Right cardiac atrium (tissue), 5 donors: ENCODE measurements around the gene IGDCC3. TPM values are rescaled to one million over a fixed set of nuclear protein-coding genes. Genes with fewer than 3 reads are reported as not detected.

Source experiments
- ATAC-seq, 2 donors: fragments of 200-7000 bp; cut with Tn5 transposase; one replicate each; pipeline versions ENCODE4 v1.8.0 to v1.9.1; 2020; ENCODE audit warnings: moderate library complexity in 2 of 2, mild to moderate bottlenecking in 1 of 2
- DNase-seq, 3 donors: peaks; one replicate each; pipeline ENCODE4 v3.0.0-alpha.2; 2020
- H3K27ac ChIP-seq: one replicate; pipeline ENCODE4 v1.5.1; 2013; ENCODE audit warnings: mild to moderate bottlenecking, low read length, control low read depth, moderate library complexity
- H3K27me3 ChIP-seq: one replicate; pipeline ENCODE4 v1.6.1; 2013; ENCODE audit not compliant: control insufficient read depth, insufficient read depth
- H3K4me1 ChIP-seq: one replicate; pipeline ENCODE4 v1.6.1; 2013; ENCODE audit warnings: low read length; ENCODE audit not compliant: control insufficient read depth, insufficient read depth
- H3K4me3 ChIP-seq: one replicate; pipeline ENCODE4 v1.5.1; 2013; ENCODE audit warnings: low read length, control low read depth
- H3K9me3 ChIP-seq: one replicate; pipeline ENCODE4 v1.6.1; 2013; ENCODE audit warnings: low read length; ENCODE audit not compliant: control insufficient read depth
- WGBS: extraction: QIAGEN DNeasy Blood & Tissue Kit; methylation state at CpG from one replicate; pipeline ENCODE4 v1.1.7; 2013; 5-methylcytosine and 5-hydroxymethylcytosine counted together
- intact Hi-C, 4 donors: fragments of 100-400 bp; cut with DNase I; formaldehyde crosslinking; loops; one replicate each; pipeline versions ENCODE4 v1.11.0 to v1.14.0; 2022 to 2023
- polyA plus RNA-seq: library from polyadenylated mRNA; stranded (reverse); fragments of 200-250 nt; gene quantifications from one replicate; pipeline ENCODE4 v1.2.3, GENCODE V29; 2013
- total RNA-seq, 4 donors: library from RNA; stranded (reverse); fragmentation: NEBNext Ultra II Directional; extraction: Animal tissue kit (Norgen Biotek cat#: 25700); gene quantifications; one replicate each; pipeline ENCODE4 v1.2.1, GENCODE V29; 2021
- donor health status: healthy with polysubstance abuse.
- donor health status: DM: no; HTN: yes; CAD: no.
- donor health status: DM: no; HTN: no; CAD: no.
- donor health status: DM: no; HTN: yes; CAD: no; lungs with severe emphysema.
- donor health status: DM: yes; HTN: yes; CAD: no.

IGDCC3 gene
- total and polyA plus RNA-seq, 5 donors: 0.09 to 0.14 (median 0.09) TPM; not detected in 2

DNA sequence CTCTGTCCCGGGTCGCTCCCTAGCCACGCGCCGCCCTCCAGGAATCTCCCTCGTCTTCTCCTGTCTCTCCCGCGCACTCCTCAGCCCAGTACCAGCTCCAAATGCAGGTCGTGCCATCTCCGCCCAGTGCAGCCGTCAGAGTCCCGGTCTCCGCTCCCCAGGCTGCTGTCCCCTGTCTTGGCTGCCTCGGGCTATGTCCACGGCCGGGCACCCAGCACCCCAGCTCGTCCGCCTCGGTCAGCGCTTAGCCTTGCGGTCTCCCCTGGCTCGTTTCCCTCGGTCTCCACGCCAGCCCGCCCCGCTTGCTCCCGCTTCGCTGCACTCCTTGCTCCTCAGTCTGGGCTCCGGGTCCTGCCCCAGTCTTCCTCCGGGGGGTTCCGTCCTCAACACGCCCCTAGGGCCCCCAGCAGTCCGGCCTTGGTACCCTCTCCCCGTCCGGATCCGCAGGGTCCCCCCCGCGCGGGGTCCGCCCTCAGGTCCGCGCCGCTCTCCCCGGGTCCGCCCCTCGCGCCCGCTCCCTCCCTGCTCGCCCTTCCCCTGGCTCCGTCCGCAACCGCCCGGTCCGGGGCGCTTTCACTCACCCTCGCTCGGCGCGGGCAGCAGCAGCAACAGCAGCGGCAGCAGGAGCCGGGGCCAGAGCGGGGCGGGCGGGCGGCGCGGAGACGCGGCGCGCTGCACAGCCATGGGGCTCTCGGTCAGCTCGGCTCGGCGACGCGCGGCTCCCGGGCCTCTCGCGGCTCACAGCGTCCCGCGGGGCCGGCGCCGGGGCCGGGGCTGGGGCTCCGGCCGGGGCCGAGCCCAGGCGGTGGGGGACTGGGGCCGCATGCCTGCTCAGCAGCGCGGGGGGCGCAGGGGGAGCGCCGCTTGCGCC is 462 bp downstream of the IGDCC3 start:
- ATAC-seq (peak; percentile 61), DNase-seq (peak in 2 of 3 donors; percentile 59 to 68)
- Histone ChIP-seq H3K4me1 (peaks cover 6% of the 10 kb centered on the region), H3K27me3 (no peaks in the 10 kb centered on the region), H3K4me3 (peak overlapping the region; percentile 81), H3K27ac (no peak overlapping the region), H3K9me3 (no peaks in the 10 kb centered on the region)
- intact Hi-C loops: no loop called here
- WGBS: under 1% methylated on average over 99 of the region's 99 CpGs

DNA sequence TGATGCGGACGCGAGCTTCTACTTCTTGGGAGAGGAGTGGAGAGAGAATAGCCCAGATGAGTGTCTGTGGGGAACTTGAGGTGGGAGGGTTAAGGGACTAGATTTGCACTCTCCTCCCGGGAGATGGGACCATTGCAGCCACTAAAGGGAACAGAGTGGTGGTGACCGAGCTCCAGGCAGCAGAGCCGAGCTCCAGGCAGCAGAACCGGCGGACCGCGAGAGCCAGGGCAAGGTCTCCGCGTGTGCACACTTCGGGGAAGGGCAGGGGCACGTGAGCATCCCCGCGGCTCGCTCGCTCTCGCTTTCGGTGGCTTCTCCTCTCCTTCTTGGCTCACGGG is 1.1 kb downstream of the IGDCC3 start:
- 2% methylated on average over 21 of the region's 21 CpGs for WGBS
- intact Hi-C loops: no loop called here
- Histone ChIP-seq H3K4me1 (peaks cover 6% of the 10 kb centered on the region), H3K9me3 (no peaks in the 10 kb centered on the region), H3K4me3 (peak overlapping the region; percentile 81), H3K27me3 (no peaks in the 10 kb centered on the region), H3K27ac (no peak overlapping the region)
- peak; percentile 23 to 42 for ATAC-seq
- no peak for DNase-seq

DNA sequence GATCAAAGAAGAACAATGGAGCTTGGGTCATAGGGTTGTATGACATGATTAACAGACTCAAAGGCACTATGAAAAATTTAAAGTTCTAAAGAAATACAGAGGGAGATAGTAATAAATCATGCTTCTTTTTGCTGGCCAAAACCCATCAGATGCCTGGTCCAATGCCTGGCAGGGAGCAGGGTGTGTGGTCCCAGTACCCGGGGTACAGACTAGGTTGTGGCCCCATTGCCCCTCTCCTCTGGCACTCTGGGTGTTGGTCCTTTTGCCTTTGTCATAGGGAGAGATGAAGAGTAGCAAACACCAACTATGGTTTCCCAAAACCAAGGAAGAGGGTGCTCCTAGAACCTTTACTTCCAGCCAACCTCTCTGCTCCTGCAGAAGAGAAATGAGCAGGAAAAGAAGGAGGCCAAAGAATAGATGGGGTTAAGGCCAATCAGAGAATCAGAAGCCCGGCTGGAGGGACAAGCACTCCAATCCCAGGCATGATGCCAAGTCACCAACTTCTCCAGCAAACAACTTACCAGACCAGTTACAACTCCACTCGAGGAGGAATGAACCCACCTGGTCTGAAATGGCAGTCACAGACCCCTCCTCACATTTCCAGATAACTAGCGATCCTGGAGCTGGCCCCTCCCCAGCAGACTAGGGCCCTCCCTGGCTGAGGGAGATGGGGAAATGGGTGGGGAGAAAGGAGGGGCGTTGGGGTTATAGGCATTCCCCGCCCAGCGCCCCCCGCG is 1.8 kb downstream of the IGDCC3 start:
- no peak for ATAC-seq

DNA sequence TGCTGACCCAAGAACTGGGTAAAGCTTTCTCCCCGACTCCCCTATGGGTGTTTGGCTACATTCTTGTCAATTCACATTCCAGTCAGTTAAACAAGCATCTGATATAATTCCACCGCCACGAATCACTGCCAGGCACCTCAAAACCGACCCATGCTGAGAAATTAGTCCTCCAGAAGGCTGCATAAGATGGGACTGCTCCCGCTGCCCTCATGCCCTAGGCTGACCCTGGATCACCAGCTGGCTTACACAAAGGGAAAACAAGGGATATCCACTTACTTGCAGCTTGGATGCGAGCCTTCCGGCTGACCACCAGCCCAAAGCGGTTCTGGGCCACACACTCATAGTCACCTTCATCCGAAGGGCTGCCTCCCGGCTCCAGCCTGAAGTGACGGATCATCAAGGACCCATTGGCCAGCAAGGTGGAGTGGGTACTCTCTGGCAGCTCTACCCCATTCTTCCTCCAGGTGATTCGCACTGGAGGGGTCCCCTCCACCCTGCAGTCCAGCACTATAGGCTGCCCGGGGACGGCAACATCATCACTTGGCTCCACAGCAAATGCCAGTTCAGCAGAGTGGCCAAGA is 2.9 kb downstream of the IGDCC3 start:
- H3K4me3 ChIP-seq: no peak overlapping the region
- 95% methylated on average over 14 of the region's 14 CpGs for WGBS
- peaks cover 6% of the 10 kb centered on the region for H3K4me1 ChIP-seq
- H3K9me3 ChIP-seq: no peaks in the 10 kb centered on the region
- ATAC-seq (no peak), DNase-seq (no peak)
- intact Hi-C loops: no loop called here
- H3K27ac ChIP-seq: no peak overlapping the region
- no peaks in the 10 kb centered on the region for H3K27me3 ChIP-seq

More for the DNA sequence above, 1.8 kb downstream of the IGDCC3 start:
- Histone ChIP-seq H3K27ac (no peak overlapping the region), H3K4me3 (no peak overlapping the region), H3K9me3 (no peaks in the 10 kb centered on the region), H3K27me3 (no peaks in the 10 kb centered on the region), H3K4me1 (peaks cover 6% of the 10 kb centered on the region)
- intact Hi-C loops: no loop called here
- DNase-seq: no peak
- WGBS: 18% methylated on average over 9 of the region's 9 CpGs

DNA sequence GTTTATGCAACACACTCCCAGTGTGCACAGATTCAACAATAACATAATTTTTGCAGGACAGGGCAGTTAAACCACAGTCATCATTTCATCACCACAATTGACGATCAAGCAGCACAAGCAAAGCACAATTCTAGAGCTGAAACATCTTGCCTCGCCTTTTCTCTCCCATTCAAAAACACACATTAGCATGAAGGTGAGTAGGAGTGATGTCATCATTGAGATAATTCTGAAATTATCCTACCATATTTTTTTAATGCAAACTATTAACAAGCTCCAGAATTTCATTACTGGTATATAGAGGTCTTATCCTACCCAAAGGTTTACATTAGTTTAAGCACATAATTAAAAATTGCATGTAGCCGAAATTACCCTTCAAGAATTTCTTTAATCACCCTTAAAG is 3.5 kb downstream of the IGDCC3 start:
- H3K4me3 ChIP-seq: no peak overlapping the region
- 93% methylated on average over 3 of the region's 3 CpGs for WGBS
- DNase-seq: no peak
- no peaks in the 10 kb centered on the region for H3K27me3 ChIP-seq
- intact Hi-C loops: no loop called here
- no peaks in the 10 kb centered on the region for H3K9me3 ChIP-seq
- H3K27ac ChIP-seq: no peak overlapping the region
- ATAC-seq: no peak
- peaks cover 6% of the 10 kb centered on the region for H3K4me1 ChIP-seq

DNA sequence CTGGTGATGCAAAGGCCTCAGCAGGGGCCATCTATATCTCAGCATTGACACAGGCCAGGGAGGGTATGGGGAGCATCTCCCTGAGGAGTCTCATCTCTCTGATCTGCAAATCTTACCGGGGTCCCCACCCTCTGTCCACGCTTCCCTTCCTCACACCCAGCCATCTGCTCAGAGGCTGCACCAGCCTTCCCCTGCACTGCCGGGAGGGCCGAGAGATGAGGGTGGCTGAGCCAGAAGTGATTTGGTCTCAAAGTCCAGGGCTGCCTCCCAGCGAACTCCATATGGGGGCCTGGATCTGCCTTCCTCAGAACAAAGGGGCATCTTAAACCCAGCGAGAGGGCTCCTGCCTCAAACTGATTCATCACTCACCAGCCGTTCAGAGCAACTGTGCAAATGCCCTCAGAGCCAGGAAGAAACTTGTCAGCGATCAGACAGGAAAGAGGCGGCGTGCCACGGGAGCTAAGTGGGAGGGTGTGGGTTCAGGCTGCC is 4.6 kb downstream of the IGDCC3 start:
- H3K4me3 ChIP-seq: no peak overlapping the region
- ATAC-seq: no peak
- 70% methylated on average over 11 of the region's 11 CpGs for WGBS
- no peaks in the 10 kb centered on the region for H3K27me3 ChIP-seq
- H3K9me3 ChIP-seq: no peaks in the 10 kb centered on the region
- no peak for DNase-seq
- no peak overlapping the region for H3K27ac ChIP-seq
- intact Hi-C loops: no loop called here
- H3K4me1 ChIP-seq: peaks cover 4% of the 10 kb centered on the region

GRCh38 chr15:65372787-65373067 is 5.1 kb downstream of the IGDCC3 start:
- H3K27me3 ChIP-seq: no peaks in the 10 kb centered on the region
- DNase-seq (no peak), ATAC-seq (no peak)
- no peak overlapping the region for H3K4me3 ChIP-seq
- 86% methylated on average over 4 of the region's 4 CpGs for WGBS
- no peak overlapping the region for H3K27ac ChIP-seq
- H3K4me1 ChIP-seq: peaks cover 4% of the 10 kb centered on the region
- intact Hi-C loops: no loop called here
- no peaks in the 10 kb centered on the region for H3K9me3 ChIP-seq

DNA sequence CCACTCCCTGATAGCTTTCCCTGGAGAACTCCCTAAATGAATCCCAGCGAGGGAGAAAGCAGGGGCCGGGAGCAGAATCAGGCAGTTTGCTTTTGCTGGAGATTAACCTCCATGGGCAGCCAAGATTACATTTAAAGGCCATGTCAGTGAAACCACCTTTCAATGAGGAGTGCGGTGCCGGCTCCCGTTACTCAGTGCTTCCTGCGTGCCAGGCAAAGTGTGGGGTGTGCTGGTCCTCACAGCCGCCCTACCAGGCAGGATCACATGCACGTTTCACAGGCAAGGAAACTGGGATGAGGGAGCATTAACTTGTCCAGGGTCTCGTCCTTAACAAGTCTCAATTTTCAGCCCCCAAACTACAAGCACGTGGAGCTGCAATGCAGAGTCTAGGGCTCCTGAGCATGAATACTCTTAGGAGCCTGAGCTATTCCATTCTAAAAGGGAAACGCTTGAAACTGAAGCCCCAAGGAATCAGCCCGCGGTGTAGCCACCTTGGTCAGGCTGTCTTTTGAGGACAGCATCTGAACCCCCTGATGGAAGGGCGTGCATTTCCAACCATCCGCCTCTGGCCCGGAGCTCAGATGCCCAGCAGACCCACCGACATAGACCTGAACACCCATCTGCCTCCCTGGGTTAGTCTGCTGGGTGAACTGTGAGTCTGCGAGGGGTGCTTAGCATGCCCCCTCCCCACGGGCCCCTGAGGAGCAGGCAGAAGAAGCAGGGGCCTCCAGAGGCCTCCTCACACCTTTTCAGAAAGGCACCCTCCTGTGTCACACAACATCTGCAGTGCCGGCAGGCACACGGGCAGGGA is 5.6 kb downstream of the IGDCC3 start:
- no peaks in the 10 kb centered on the region for H3K27me3 ChIP-seq
- intact Hi-C loops: no loop called here
- no peak for ATAC-seq
- H3K4me1 ChIP-seq: peaks cover 4% of the 10 kb centered on the region
- H3K9me3 ChIP-seq: no peaks in the 10 kb centered on the region
- H3K27ac ChIP-seq: no peak overlapping the region
- 83% methylated on average over 21 of the region's 21 CpGs for WGBS
- H3K4me3 ChIP-seq: no peak overlapping the region
- DNase-seq: no peak

DNA sequence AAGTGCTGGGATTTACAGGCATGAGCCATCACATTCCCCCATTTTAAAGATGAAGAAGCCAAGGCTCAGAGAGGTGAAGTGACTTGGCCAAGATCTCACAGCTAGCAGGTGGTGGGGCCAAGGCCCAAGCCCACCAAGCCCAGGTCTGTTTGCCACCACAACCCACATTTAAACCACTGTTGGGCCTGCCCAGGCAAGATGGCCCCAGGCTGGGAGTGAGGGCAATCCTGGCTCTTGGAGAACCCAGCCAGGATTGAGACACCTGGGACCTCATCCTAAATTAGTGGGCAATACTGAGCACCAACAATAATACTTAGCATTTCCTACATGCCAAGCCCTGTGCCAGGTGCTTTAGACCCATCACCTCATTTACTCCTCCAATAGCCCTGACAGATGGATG is 6.9 kb downstream of the IGDCC3 start:
- Histone ChIP-seq H3K9me3 (no peaks in the 10 kb centered on the region), H3K27me3 (no peaks in the 10 kb centered on the region), H3K27ac (no peak overlapping the region), H3K4me1 (no peaks in the 10 kb centered on the region), H3K4me3 (no peak overlapping the region)
- DNase-seq: no peak
- intact Hi-C loops: no loop called here
- no peak for ATAC-seq

DNA sequence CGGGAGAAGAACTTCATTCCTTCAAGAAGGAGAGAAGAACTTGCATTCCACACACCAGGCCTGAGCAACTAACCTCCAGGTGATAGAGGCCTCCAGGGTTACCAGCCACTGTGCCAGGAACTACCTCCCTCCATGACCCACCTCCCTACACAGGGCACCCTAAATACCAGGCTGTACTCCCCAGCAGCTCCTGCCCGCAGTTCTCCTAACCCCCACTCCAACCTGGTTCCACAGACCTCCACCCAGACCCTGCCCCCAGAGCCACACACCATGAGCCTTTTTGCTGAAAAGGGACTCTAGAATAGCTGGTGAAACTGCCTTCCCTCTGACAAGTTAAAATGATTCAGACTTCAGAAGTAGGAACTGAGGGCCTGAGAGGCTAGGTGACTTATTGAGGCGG is 8.2 kb downstream of the IGDCC3 start:
- no peaks in the 10 kb centered on the region for H3K9me3 ChIP-seq
- no peak overlapping the region for H3K27ac ChIP-seq
- H3K27me3 ChIP-seq: no peaks in the 10 kb centered on the region
- intact Hi-C loops: no loop called here
- no peaks in the 10 kb centered on the region for H3K4me1 ChIP-seq
- ATAC-seq (no peak), DNase-seq (no peak)
- H3K4me3 ChIP-seq: no peak overlapping the region
- WGBS: 96% methylated on average over 3 of the region's 3 CpGs

GRCh38 chr15:65369212-65369547 is 8.6 kb downstream of the IGDCC3 start:
- no peak overlapping the region for H3K4me3 ChIP-seq
- DNase-seq (no peak), ATAC-seq (no peak)
- H3K27ac ChIP-seq: no peak overlapping the region
- intact Hi-C loops: no loop called here
- H3K9me3 ChIP-seq: no peaks in the 10 kb centered on the region
- WGBS: 83% methylated on average over 3 of the region's 3 CpGs
- no peaks in the 10 kb centered on the region for H3K4me1 ChIP-seq
- H3K27me3 ChIP-seq: no peaks in the 10 kb centered on the region
